ENCODE measurements around the gene KRT73.

- TF ChIP-seq CTCF (IDR thresholded peaks at IDR 0.05) (no peak), POLR2A (IDR thresholded peaks at IDR 0.05) (no peak)
Measured at GRCh38 chr12:52582486-52582885, 35.9 kb downstream of the KRT73 start.
